SK-N-SH treated with all-trans-retinoic acid at 6 μM for 48 hours (cell line): ENCODE results near the gene PSMB11.

Experiments used
- ATAC-seq: fragments of 200-7000 bp; cut with Tn5 transposase; 3 replicates; pipeline ENCODE4 v1.9.1; 2020; ENCODE audit warnings: mild to moderate bottlenecking, moderate library complexity
- ARNTL ChIP-seq: fragments of 450-650 bp; formaldehyde crosslinking; IDR thresholded peaks from 2 replicates; pipeline ENCODE4 v1.5.0; 2020; ENCODE audit warnings: low read depth, mild to moderate bottlenecking, moderate library complexity, borderline replicate concordance
- BACH2 ChIP-seq: fragments of 250-450 bp; sonication (Bioruptor Pico); IDR thresholded peaks from 2 replicates; pipeline ENCODE4 v1.9.0; 2021; ENCODE audit warnings: mild to moderate bottlenecking, borderline replicate concordance
- CSDC2 ChIP-seq: fragments of 250-450 bp; sonication (Bioruptor Pico); IDR thresholded peaks from 2 replicates; pipeline ENCODE4 v1.5.0; 2020; ENCODE audit warnings: mild to moderate bottlenecking, moderate library complexity
- ESRRG ChIP-seq: fragments of 250-450 bp; sonication (Bioruptor Pico); IDR thresholded peaks from 2 replicates; pipeline ENCODE4 v1.6.1; 2021; ENCODE audit warnings: mild to moderate bottlenecking
- GLIS3 ChIP-seq: fragments of 250-450 bp; sonication (Bioruptor Pico); IDR thresholded peaks from 2 replicates; pipeline ENCODE4 v1.5.0; 2020; ENCODE audit warnings: mild to moderate bottlenecking, moderate library complexity
- ISL1 ChIP-seq: fragments of 250-450 bp; sonication (Bioruptor Pico); IDR thresholded peaks from 2 replicates; pipeline ENCODE4 v2.1.2; 2022; ENCODE audit warnings: mild to moderate bottlenecking, moderate library complexity
- OSR1 ChIP-seq: fragments of 250-450 bp; sonication (Bioruptor Pico); IDR thresholded peaks from 2 replicates; pipeline ENCODE4 v1.8.0; 2022; ENCODE audit warnings: moderate library complexity, mild to moderate bottlenecking, inconsistent platforms
- PPARA ChIP-seq: fragments of 250-450 bp; sonication (Bioruptor Pico); IDR thresholded peaks from 2 replicates; pipeline ENCODE4 v1.5.0; 2020; ENCODE audit warnings: mild to moderate bottlenecking, borderline replicate concordance
- RARB ChIP-seq: fragments of 250-450 bp; sonication (Bioruptor Pico); IDR thresholded peaks from 2 replicates; pipeline ENCODE4 v1.8.0; 2021; ENCODE audit warnings: mild to moderate bottlenecking, moderate library complexity
- SNAI2 ChIP-seq: fragments of 250-450 bp; sonication (Bioruptor Pico); IDR thresholded peaks from 2 replicates; pipeline ENCODE4 v1.5.0; 2020; ENCODE audit warnings: mild to moderate bottlenecking, moderate library complexity
- TCF4 ChIP-seq: fragments of 250-450 bp; sonication (Bioruptor Pico); IDR thresholded peaks from 2 replicates; pipeline ENCODE4 v1.8.0; 2021; ENCODE audit warnings: mild to moderate bottlenecking, moderate library complexity, borderline replicate concordance
- TSHZ2 ChIP-seq: fragments of 250-450 bp; sonication (Bioruptor Pico); IDR thresholded peaks from 2 replicates; pipeline ENCODE4 v1.5.0; 2020; ENCODE audit warnings: mild to moderate bottlenecking, moderate library complexity
- ZC3H10 ChIP-seq: fragments of 250-450 bp; sonication (Bioruptor Pico); IDR thresholded peaks from 2 replicates; pipeline ENCODE4 v1.5.1; 2021; ENCODE audit warnings: mild to moderate bottlenecking, moderate library complexity
- ZFP3 ChIP-seq: fragments of 250-450 bp; sonication (Bioruptor Pico); IDR thresholded peaks from 2 replicates; pipeline ENCODE4 v1.5.0; 2020; ENCODE audit warnings: mild to moderate bottlenecking, moderate library complexity
- ZFP30 ChIP-seq: fragments of 450-650 bp; formaldehyde crosslinking; IDR thresholded peaks from 2 replicates; pipeline ENCODE4 v1.5.0; 2022; ENCODE audit warnings: mild to moderate bottlenecking, moderate library complexity
- ZNF565 ChIP-seq: fragments of 450-650 bp; formaldehyde crosslinking; conservative IDR thresholded peaks from 2 replicates; pipeline ENCODE4 v1.5.0; 2020; ENCODE audit warnings: low read depth, mild to moderate bottlenecking, moderate library complexity
- ZNF70 ChIP-seq: fragments of 450-650 bp; formaldehyde crosslinking; IDR thresholded peaks from 2 replicates; pipeline ENCODE4 v1.5.0; 2020; ENCODE audit warnings: mild to moderate bottlenecking, moderate library complexity
- ZNF8 ChIP-seq: fragments of 450-650 bp; formaldehyde crosslinking; IDR thresholded peaks from 2 replicates; pipeline ENCODE4 v1.5.0; 2020; ENCODE audit warnings: mild to moderate bottlenecking, moderate library complexity
- TF ChIP-seq, protein P1 (sequence below): fragments of 250-450 bp; sonication (Bioruptor Pico); IDR thresholded peaks from 2 replicates; pipeline ENCODE4 v1.5.1; 2020; ENCODE audit warnings: low read depth, mild to moderate bottlenecking, moderate library complexity
- TF ChIP-seq, protein P2 (sequence below): fragments of 250-450 bp; sonication (Bioruptor Pico); IDR thresholded peaks from 2 replicates; pipeline ENCODE4 v1.8.0; 2020; ENCODE audit warnings: mild to moderate bottlenecking, moderate library complexity, borderline replicate concordance
- TF ChIP-seq, protein P3 (sequence below): fragments of 250-450 bp; sonication (Bioruptor Pico); IDR thresholded peaks from 2 replicates; pipeline ENCODE4 v1.5.1; 2021; ENCODE audit warnings: mild to moderate bottlenecking, moderate library complexity
- TF ChIP-seq, protein P4 (sequence below): fragments of 250-450 bp; sonication (Bioruptor Pico); IDR thresholded peaks from 2 replicates; pipeline ENCODE4 v1.8.0; 2021; ENCODE audit warnings: low read depth, mild to moderate bottlenecking, moderate library complexity, borderline replicate concordance

PSMB11 gene

DNA sequence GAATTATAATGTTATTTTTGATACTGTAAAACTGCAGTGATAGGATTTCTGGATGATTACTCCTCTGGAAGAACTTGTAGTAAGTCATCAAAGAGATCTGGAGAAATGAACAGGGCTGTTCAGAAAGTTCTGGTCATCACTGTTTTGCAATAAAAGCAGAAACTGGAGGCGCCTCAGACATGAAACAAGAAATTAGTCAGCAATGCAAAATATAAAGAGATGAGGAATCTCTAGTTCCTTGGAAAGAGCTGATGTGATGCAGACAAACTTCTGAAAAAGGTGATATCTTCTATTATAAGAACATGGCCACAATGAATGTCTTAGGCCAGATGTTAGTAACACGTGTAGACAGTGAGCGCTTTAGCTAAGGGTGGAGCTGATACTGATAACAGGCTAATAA lies 43.4 kb downstream of the PSMB11 start:
- ATAC-seq: no peak
- TF ChIP-seq ISL1 (CRISPR knock-in tag): no peak
- TF ChIP-seq, protein P1, sequence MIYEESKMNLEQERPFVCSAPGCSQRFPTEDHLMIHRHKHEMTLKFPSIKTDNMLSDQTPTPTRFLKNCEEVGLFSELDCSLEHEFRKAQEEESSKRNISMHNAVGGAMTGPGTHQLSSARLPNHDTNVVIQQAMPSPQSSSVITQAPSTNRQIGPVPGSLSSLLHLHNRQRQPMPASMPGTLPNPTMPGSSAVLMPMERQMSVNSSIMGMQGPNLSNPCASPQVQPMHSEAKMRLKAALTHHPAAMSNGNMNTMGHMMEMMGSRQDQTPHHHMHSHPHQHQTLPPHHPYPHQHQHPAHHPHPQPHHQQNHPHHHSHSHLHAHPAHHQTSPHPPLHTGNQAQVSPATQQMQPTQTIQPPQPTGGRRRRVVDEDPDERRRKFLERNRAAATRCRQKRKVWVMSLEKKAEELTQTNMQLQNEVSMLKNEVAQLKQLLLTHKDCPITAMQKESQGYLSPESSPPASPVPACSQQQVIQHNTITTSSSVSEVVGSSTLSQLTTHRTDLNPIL (CRISPR knock-in tag): no peak
- TF ChIP-seq ZNF565: no peak
- no peak for TF ChIP-seq ZNF70
- no peak for TF ChIP-seq ZNF8

- TF ChIP-seq PPARA (CRISPR knock-in tag) (no peak), ZNF70 (no peak), BACH2 (CRISPR knock-in tag) (no peak), CSDC2 (CRISPR knock-in tag) (no peak), ZFP3 (CRISPR knock-in tag) (no peak), ESRRG (CRISPR knock-in tag) (no peak), OSR1 (CRISPR knock-in tag) (no peak)
- TF ChIP-seq, protein P2, sequence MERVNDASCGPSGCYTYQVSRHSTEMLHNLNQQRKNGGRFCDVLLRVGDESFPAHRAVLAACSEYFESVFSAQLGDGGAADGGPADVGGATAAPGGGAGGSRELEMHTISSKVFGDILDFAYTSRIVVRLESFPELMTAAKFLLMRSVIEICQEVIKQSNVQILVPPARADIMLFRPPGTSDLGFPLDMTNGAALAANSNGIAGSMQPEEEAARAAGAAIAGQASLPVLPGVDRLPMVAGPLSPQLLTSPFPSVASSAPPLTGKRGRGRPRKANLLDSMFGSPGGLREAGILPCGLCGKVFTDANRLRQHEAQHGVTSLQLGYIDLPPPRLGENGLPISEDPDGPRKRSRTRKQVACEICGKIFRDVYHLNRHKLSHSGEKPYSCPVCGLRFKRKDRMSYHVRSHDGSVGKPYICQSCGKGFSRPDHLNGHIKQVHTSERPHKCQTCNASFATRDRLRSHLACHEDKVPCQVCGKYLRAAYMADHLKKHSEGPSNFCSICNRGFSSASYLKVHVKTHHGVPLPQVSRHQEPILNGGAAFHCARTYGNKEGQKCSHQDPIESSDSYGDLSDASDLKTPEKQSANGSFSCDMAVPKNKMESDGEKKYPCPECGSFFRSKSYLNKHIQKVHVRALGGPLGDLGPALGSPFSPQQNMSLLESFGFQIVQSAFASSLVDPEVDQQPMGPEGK (CRISPR knock-in tag): no peak
- TF ChIP-seq, all 23 proteins: peak for 0
- no peak for ATAC-seq
These were observed 44.6 kb downstream of the PSMB11 start for GRCh38 chr14:23086565-23086964.

- TF ChIP-seq ZNF8: no peak
- TF ChIP-seq ZFP3 (CRISPR knock-in tag): no peak
- no peak for TF ChIP-seq ZC3H10
- TF ChIP-seq ISL1 (CRISPR knock-in tag): no peak
- no peak for TF ChIP-seq RARB (CRISPR knock-in tag)
- no peak for TF ChIP-seq ZNF565
- TF ChIP-seq, all 23 proteins: peak for 0
- no peak for ATAC-seq
These were observed 47.7 kb downstream of the PSMB11 start for GRCh38 chr14:23089498-23090253.

DNA sequence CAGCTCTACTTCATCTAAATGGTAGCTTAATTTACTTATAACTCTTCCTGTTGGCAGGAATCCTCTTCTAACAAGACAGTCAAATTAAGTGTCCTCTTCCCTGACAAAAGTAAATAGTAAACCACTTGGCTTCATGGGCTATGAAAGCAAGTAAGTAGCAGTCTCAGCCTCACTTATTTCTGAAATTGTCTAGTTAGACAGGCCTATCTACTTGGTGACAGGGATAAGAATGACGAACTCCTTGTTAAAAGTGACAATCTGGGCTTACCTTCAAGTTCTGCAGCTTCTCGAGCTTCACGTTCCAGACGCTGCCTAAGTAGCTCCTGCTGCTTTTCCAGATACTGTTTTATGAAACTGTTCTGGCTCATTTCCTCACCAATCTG lies 48.2 kb downstream of the PSMB11 start:
- no peak for ATAC-seq

More for the DNA sequence above, 48.2 kb downstream of the PSMB11 start:
- no peak for TF ChIP-seq ZFP30 (CRISPR knock-in tag)
- TF ChIP-seq, protein P1 (CRISPR knock-in tag): no peak
- no peak for TF ChIP-seq RARB (CRISPR knock-in tag)
- no peak for TF ChIP-seq ISL1 (CRISPR knock-in tag)
- no peak for TF ChIP-seq ZFP3 (CRISPR knock-in tag)
- TF ChIP-seq SNAI2 (CRISPR knock-in tag): no peak
- no peak for TF ChIP-seq TCF4
- TF ChIP-seq TSHZ2 (CRISPR knock-in tag): no peak
- no peak for TF ChIP-seq ZNF565
- no peak for TF ChIP-seq PPARA (CRISPR knock-in tag)
- TF ChIP-seq, protein P3, sequence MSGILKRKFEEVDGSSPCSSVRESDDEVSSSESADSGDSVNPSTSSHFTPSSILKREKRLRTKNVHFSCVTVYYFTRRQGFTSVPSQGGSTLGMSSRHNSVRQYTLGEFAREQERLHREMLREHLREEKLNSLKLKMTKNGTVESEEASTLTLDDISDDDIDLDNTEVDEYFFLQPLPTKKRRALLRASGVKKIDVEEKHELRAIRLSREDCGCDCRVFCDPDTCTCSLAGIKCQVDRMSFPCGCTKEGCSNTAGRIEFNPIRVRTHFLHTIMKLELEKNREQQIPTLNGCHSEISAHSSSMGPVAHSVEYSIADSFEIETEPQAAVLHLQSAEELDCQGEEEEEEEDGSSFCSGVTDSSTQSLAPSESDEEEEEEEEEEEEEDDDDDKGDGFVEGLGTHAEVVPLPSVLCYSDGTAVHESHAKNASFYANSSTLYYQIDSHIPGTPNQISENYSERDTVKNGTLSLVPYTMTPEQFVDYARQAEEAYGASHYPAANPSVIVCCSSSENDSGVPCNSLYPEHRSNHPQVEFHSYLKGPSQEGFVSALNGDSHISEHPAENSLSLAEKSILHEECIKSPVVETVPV (CRISPR knock-in tag): no peak
- TF ChIP-seq GLIS3: no peak
- no peak for TF ChIP-seq ZNF8
- no peak for TF ChIP-seq CSDC2 (CRISPR knock-in tag)
- TF ChIP-seq OSR1 (CRISPR knock-in tag): no peak
- TF ChIP-seq, protein P2 (CRISPR knock-in tag): no peak
- TF ChIP-seq, protein P4, sequence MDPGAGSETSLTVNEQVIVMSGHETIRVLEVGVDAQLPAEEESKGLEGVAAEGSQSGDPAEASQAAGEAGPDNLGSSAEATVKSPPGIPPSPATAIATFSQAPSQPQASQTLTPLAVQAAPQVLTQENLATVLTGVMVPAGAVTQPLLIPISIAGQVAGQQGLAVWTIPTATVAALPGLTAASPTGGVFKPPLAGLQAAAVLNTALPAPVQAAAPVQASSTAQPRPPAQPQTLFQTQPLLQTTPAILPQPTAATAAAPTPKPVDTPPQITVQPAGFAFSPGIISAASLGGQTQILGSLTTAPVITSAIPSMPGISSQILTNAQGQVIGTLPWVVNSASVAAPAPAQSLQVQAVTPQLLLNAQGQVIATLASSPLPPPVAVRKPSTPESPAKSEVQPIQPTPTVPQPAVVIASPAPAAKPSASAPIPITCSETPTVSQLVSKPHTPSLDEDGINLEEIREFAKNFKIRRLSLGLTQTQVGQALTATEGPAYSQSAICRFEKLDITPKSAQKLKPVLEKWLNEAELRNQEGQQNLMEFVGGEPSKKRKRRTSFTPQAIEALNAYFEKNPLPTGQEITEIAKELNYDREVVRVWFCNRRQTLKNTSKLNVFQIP (CRISPR knock-in tag): no peak
- no peak for TF ChIP-seq ARNTL (CRISPR knock-in tag)
- no peak for TF ChIP-seq ZC3H10
- no peak for TF ChIP-seq ESRRG (CRISPR knock-in tag)
